GM19397 (cell line): ENCODE measurements around the gene STRN.
"Not testable (repeated sequence)": the region's sequence is repeated elsewhere in the genome, so short reads cannot be mapped to it uniquely, and the experiment has no call there.

Experiments
- ATAC-seq: cut with Tn5 transposase; IDR thresholded peaks from one replicate; pipeline ENCODE4 v1.9.1; 2021; ENCODE audit warnings: mild to moderate bottlenecking, moderate library complexity; ENCODE audit not compliant: unreplicated experiment

The STRN gene, protein sequence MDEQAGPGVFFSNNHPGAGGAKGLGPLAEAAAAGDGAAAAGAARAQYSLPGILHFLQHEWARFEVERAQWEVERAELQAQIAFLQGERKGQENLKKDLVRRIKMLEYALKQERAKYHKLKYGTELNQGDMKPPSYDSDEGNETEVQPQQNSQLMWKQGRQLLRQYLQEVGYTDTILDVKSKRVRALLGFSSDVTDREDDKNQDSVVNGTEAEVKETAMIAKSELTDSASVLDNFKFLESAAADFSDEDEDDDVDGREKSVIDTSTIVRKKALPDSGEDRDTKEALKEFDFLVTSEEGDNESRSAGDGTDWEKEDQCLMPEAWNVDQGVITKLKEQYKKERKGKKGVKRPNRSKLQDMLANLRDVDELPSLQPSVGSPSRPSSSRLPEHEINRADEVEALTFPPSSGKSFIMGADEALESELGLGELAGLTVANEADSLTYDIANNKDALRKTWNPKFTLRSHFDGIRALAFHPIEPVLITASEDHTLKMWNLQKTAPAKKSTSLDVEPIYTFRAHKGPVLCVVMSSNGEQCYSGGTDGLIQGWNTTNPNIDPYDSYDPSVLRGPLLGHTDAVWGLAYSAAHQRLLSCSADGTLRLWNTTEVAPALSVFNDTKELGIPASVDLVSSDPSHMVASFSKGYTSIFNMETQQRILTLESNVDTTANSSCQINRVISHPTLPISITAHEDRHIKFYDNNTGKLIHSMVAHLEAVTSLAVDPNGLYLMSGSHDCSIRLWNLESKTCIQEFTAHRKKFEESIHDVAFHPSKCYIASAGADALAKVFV

DNA sequence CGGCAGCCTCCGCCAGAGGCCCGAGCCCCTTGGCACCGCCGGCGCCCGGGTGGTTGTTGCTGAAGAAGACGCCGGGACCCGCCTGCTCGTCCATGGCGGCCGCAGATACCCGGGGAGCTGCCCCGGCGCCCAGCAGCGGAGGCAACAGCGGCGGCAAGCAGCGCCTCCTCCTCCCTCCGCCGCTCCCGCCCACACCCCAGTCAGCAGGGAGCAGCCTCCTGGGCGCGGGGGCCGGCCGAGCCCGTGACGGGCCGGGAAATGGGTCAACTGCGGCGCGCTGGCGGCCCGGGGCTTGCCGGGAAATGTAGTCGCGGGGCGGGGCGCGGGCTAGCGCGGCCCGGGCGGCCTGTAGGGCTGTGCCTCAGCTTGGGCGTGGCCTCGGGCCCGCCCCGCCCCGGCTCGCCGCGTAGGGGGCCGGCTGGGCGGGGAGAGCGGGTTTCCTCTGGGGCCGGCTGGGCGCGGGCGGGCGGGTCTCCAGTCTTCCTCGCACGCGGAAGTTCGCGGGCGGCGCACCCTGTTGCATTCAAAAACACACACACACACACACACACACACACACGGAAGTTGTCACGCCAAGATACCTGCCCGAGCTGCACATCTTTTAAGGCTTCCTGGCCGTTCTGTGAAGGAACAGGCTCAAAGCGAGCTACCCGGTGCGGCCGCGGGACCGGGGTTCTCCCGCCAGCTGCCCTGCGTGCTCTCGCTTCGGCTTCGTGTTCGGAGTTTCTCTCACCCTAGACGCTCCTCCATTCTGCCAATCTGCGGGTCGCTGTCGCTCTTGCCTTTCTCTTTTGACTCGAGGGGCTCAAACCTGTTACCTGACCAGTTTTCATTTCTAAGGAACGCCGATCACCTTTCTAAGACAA lies at the start of gene STRN:
TSS of gene STRN (minus strand) at position 167 of the 866 bp plus-strand sequence. CDS start at position 94, 73 bp downstream.
- peak; percentile 96 for ATAC-seq

DNA sequence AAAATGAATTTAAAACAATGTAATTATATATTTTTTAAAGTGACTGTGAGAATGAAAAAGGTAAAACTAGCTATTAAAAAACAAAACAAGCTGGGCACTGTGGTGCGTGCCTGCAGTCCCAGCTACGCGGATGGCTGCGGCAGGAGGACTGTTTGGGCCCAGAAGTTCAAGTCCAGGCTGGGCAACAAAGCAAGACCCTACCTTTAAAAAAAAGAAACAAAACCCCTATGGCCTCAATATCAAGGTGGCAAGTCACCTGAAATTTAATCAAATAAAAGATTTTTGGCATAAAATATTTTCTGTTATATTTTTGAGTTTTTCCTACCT lies 46.9 kb upstream of the STRN start:
- ATAC-seq: no peak

DNA sequence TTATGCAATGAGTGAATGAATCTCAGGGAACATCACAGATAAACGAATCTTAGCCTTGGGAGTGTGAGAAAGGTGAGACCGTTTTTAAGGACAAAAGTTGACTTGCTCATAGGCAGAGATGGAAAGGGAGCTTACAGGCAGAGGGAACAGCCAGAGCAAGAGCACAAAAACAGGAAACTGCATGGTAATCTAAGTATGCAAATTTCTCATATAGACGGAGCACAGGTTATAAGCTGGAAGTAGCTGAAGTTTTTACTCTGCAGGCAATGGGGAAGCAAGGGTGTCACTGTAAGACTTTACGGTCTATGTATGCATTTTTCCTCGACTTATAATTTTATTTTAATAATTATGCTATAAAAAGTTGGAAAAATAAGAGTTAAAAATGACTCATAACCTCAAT lies 44.8 kb upstream of the STRN start:
- ATAC-seq: no peak

DNA sequence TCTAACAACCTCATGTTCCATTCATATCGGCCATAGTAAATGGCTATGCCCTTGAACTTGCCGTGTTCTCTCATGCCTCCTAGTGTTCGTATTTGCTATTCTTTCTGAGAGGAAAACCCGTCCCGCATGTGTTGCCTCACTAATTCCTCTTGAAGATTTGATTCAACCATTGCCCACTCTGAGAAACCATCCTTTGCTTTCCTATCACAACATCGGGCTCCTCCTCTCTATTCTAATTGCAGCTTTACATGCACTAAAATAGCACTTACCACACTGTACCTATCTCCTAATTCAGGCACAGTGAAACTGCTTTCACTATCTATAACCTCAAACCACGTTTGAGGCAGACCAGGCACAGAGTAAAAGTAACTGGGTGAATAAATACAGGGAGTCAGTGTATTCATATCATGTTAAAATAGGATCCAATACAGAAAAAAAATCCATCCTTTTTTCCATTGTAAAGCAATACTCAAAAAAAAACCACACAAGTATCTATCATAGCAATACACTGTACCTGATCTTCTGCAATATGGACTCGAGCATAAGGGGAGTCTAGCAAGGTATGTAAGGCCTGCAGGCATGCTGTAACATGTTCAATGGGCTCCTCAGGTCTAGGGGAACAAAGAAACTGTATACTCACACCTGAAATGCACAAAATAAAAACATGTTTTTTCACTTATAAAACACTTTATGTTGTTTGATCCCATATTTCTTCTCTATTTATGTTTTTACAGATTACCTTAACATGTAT lies 39.0 kb upstream of the STRN start:
- peak; percentile 97 for ATAC-seq

DNA sequence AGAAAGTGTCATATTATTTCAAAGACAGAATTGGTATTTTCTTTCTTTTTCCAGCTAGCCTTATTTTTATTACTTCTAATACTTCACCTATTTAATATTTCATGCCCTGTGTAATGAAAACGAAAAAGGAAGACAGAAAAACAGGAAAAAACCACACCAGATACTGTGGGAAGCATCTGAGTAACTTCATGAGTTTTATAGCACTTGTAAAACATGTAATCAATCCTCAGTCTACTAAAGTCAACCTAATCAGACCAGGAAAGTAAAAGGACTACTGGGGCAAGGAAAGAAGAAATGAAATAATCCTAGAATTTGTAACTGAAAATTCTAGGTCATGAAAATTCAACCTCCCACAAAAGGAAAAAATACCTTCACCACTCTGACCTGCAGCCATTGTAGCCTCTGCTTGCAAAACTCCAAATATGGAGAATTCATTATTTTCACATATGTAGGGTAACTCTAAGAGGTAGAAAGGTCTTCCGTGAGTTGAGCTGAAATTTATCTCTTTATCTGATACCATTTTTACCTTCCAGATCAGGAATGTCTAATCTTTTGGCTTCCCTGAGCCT lies 34.7 kb upstream of the STRN start:
- no peak for ATAC-seq

DNA sequence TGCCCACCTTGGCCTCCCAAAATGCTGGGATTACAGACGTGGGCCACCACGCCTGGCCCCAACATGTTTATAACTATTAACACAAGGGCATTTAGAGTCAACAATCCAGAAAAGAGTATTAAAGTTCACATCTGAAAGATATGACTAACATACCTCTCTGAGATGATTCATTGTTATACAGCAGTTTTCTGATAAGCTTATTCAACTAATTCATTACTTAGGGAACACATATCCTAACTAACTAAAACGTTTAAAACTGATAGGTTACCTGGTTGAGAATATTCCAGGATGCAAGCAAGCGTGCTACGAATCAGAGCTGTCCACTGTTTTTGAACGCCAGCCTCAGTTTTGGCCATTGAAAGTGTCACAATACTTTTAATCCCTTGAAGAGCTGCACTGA lies 34.0 kb upstream of the STRN start:
- no peak for ATAC-seq

DNA sequence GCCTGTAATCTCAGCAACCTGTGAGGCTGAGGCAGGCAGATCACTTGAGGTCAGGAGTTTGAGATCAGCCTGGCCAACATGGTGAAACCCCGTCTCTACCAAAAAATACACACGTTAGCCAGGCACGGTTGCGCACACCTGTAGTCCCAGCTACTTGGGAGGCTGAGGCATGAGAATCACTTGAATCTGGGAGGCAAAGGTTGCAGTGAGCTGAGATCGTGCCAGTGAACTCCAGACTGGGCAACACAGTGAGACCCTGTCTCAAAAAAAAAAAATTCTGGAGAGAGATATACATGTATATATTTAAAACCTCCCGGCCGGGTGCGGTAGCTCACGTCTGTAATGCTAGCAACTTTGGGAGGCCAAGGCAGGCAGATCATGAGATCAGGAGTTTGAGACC lies 33.1 kb upstream of the STRN start:
- ATAC-seq: not testable (repeated sequence)

DNA sequence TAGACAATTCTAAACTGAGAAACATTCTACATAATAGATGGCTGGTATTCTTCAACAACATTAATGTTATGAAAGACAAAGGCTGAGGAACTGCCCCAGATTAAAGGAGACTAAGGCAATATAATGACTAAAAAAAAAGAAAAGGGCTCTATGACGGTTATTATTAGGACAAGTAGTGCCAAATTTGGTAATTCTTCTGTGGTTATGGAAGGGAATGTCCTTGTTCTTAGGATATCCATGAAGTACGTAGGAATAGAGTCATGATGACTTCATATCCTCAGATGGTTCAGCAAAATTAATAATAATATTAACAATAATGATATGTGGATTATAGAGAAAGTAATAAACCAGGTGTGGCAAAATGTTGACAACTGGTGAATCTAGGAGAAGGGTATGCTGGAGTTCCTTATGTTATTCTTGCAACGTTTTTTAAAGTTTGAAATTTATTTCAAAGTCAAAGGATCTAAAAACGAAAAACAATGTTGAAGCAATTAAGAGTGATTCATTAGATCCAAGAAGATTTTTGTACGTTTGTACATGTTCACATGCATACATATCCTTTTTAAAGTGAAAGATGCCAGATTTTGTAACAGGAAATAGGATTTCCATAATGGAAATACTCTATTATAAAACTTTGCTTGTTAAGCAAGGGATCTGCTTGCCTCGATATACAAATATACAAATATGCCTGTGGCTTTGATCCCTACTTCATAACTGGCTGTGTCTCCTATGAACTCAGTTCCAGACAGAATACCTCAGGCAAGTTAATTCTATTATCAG lies 27.7 kb upstream of the STRN start:
- no peak for ATAC-seq

DNA sequence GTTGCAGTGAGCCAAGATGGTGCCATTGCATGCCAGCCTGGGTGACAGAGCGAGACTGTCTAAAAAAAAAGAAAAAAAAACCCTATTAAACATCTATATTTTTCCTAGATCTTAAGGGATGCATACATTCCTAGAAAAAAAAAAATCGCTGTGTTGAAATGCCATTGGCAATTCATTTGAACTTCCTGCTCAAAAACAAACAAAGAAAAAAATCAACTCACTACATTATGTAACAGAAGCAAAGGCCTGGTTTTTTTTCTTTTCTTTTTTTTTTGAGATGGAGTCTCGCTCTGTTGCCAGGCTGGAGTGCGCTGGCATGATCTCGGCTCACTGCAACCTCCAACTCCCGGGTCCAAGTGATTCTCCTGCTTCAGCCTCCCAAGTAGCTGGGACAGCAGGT lies 21.7 kb upstream of the STRN start:
- no peak for ATAC-seq

DNA sequence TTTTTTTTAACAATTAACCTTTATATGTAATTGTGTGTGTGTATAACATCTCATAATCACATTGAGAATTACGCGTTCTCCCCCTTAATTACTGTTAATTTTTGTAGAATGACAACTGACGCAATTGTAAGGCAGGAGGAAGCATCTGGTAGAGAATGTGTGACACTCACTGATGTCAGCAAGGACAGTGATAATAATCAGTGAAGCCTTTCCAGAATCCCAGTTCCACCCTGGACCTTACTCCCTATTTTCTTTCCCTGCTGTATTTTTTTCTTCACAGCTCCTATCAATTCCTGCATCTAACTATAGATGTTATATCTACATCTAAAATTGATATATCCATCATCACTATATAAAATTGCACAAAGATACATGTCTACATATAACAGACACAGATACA lies 16.1 kb upstream of the STRN start:
- ATAC-seq: no peak

DNA sequence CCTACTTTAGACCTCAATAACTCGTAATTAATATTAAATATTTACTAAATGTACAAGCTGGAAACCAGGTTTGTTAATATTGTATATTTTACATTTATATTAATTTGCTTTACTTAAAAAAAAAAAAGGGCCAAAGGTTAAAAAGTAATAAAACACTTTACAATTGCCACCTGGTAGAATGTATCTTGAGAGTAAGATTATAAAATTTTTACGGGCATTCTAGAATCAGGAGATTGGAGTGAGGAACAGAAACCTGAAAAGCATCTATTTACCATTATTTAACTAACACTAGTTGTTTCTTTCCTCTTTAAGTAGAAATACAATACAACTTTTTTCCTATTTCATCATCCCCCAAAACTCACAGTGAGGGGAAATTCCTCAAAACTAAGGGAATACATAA lies 15.6 kb upstream of the STRN start:
- no peak for ATAC-seq

DNA sequence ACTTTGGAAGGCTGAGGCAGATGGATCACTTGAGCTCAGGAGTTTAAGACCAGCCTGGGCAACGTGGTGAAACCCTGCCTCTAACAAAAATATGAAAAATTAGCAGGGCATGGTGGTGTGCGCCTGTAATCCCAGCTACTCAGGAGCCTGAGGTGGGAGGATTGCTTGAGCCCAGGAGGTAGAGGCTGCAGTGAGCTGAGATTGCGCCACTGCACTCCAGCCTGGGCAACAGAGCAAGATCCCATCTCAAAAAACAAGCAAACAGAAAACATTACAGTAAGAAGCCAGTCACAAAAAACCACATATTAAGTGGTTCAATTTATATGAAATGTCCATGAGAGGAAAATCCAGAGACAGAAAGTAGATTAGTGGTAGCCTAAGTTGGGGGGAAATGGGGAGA lies 12.7 kb upstream of the STRN start:
- not testable (repeated sequence) for ATAC-seq

DNA sequence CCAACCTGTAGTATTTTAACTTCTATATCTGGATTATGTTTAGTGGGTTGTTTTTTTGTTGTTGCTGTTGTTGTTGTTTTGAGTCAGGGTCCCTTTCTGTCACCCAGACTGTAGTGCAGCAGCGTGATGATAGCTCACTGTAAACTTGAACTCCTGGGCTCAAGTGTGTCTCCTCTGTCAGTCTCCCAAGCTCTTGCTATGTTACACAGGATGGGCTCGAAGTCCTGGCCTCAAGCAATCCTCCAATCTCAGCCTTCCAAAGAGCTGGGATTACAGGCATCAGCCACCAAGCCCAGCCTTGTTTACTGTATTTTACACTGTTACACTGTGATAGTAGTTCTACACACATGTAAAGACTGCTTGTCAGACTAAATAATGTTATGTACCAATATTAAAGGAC lies 9.7 kb upstream of the STRN start:
- no peak for ATAC-seq

DNA sequence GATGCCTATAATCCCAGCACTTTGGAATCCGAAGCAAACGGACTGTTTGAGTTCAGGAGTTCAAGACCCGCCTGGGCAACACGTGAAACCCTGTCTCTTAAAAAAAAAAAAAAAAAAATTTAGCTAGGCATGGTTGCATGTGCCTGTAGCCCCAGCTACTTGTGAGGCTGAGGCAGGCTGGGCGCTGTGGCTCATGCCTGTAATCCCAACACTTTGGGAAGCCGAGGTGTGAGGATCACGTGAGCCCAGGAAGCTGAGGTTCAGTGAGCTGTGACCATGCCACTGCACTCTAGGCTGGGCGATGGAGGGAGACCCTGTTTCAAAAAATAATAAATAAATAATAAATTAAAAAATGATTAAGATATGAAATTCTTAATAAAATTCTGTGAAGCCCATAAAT lies 9.0 kb upstream of the STRN start:
- ATAC-seq: no peak

DNA sequence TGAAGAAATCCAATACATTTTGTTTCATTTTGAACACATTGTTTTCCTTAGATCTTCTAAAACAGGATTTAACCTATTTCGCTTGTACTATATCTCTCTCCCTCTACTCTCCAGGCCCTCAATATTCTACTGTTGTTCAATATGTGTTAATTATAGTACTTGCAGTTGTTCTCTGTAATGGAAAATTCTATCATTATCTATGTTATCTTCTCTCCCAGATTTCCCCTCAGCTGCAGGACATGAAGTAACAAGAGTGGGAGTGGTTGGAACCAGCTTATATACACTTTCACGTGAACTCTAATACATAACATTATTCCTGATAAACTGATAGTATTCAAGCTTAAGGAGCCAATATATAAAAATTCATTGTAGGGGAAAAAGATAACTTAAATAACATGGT lies 7.0 kb upstream of the STRN start:
- no peak for ATAC-seq

DNA sequence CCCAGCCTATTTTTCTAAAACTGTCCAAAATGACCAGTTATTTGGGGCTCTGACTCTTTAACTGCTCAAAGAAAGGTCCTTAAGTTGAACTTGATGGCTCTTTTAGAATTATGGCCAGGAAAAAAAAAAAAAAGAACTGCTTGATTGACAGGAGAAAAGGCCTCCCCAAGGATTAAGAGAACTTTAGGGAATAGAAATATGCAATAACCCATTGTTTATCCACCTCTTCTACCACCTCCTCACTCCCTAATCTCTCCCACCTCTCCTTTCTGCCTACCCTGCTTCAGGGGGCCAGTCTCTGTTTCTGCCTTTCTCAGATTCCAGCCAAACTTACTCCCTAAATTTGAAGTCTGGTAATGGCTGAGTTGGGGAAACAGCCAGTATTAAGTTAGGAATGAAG lies 5.7 kb upstream of the STRN start:
- no peak for ATAC-seq

DNA sequence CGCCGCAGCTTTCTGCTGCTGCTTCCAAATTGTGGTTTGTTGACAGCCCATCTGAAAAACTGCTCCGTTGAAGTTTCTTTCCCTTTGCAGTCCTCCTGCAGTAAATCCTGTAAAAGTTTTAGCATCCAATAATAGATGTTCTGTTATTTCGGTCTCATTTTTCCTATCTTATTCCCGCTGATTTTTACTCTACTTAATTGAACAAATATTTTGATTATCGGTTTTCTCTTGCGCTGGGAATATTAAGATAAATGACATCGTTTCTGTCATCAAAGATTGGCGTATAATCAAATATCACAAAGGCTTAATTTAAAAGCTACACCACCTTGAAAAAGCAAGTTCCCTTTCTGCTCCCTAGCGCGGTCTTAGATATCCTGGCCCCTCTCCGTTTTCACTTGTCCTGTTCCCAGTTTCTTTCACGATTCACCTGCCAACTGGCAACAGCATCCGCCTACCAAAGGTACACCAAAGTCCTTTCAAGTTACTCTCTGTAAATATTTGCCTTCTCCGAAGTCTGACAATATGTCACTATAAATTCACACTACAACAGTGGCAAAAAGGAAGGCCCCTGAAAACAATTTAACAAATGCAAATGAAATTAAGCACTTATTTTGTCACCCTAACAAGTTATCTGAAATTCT lies 1.0 kb upstream of the STRN start:
- ATAC-seq: no peak

DNA sequence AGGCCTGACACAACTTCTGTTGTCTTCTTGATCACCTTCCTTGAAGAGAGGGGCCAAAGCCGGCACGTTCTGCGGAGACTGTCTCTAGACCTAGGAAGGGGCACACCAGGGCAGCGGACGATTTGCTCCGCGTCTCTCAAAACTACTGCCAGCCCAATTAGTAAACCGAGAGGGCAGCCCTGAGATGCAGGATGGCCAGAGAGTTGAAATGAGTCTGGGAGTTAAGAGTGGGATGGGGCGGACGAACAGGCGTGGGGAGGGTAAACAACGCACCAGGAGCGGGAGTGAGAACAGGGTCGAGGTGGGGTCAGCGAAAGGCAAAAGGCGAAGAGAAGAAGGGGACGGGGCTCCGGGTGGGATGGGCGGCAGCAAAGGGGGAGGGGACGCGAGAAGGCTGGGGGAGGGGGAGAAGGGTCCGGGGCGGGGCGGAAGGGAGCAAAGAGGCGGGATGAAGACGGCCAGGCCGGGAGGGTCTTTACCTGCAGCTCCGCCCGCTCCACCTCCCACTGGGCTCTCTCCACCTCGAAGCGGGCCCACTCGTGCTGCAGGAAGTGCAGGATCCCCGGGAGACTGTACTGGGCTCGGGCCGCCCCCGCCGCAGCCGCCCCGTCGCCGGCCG lies 476 bp downstream of the STRN start:
- peak; percentile 28 for ATAC-seq

DNA sequence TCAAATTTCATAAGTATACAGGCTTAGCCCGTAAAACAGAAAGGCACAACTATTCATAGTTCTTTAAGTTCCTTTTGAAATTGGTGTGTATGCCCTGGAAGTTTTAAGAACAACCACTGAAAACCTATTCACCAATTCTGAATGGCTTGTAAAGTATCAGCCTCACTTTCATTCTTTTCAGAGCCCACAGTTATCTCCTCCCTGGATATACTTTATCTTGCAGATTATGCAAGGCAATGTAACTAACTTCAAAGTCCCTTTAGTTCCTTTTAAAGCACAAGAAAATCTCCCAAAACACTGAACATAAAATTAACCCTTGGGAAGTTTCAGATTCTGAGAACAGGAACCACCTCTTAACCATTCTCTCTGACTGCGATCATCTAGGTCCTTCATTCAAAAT lies 1.1 kb downstream of the STRN start:
- no peak for ATAC-seq
